GM19351 (cell line): ENCODE results near the gene CCR2.
"Not testable (repeated sequence)": the region's sequence is repeated elsewhere in the genome, so short reads cannot be mapped to it uniquely, and the experiment has no call there.

Experiments used
- ATAC-seq: cut with Tn5 transposase; IDR thresholded peaks from one replicate; pipeline ENCODE4 v1.9.1; 2021; ENCODE audit warnings: mild to moderate bottlenecking, moderate library complexity; ENCODE audit not compliant: unreplicated experiment

CCR2 gene

DNA sequence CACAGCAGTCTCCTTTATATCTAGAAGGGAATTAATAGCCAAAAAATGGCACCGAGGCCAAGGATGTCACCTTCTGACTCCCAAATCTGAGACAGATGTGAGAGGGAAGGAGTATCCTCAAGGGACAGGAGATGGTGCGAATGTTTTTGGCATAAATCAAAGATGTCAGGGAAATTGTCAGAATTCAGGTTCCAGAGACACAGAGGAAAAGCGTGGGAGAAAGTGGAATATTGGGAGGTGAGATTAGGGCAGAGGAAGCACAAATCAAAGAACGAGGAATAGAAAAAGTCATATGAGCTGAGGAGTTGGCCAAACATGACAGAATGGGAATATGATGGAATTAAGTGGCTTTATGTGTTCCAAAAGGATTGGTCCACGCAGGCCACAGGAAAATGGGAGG lies 46.9 kb downstream of the CCR2 start:
- no peak for ATAC-seq

DNA sequence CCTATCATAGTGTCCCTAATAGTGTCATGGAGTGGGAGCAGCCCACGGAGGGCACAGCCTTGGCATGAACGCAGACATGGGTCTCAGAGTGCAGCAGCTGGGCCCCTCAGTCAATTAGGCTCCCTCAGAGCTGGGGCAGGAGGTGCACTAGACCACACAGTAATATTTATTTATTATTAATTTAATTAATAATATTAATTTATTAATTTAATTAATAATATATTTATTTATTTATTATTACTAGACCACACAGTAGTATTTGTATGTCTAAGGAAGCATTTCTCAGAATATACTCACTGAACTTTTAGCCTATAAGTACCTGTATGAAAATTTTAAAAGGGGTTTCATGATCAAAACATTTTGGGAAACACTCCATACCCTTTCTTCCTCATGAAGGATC lies 47.7 kb downstream of the CCR2 start:
- no peak for ATAC-seq

DNA sequence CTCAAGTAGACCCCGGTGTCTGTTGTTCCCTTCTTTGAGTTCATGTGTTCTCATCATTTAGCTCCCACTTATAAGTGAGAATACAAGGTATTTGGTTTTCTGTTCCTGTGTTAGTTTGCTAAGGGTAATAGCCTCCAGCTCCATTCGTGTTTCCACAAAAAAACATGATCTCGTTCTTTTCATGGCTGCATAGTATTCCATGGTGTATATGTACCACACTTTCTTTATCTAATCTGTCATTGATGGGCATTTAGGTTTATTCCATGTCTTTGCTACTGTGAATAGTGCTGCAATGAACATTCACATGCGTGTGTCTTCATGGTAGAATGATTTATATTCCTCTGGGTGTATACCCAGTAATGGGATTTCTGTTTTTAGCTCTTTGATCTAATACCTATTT lies 49.0 kb downstream of the CCR2 start:
- ATAC-seq: not testable (repeated sequence)

DNA sequence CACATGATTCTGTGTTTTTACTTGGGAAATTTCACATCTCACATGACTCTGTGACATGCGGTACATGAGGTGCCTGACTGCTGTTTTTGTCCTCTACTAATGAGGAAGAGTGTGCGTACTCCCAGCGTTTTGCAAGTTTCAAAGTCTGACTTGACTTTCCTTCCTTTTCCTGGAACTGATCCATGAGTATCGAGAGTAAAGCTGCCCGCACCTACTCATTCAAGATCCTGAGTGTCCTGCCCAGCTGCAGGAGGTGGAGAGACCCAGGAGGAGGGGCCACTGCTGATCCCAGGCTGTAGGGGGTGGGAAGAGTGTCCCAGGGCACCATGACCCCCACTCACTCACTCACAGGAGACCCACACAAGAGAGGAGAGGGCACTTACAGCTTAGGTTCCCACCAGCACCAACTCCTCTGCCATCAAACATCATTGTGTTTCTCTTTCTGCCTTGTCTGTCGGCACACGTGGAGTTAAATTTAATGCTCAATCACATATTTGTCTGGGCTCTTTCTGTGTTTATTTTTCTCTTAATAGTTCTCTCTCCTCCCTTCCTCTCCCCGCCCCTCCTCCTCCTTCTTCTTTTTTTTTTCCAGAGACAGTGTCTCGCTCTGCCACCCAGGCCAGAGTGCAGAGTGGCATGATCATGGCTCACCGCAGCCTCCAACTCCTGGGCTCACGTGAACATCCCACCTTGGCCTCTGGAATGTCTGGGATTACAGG lies 51.5 kb downstream of the CCR2 start:
- no peak for ATAC-seq

DNA sequence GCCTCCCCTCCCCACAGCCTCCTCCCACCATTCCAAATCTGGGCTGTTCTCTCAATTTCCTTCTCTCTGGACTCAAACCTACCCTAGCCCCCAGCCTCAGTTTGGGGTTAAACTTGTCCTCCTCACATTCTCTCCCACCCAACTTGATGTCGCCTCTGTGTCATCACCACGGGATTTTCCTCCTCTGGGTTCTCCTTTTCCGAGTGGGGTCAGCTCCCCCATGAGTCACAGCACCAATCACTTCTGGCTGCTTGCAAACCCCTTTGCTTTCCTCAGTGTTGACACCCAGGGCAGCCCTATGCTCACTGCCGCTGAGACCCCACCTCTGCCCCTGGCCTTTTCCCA lies 52.5 kb downstream of the CCR2 start:
- ATAC-seq: no peak

DNA sequence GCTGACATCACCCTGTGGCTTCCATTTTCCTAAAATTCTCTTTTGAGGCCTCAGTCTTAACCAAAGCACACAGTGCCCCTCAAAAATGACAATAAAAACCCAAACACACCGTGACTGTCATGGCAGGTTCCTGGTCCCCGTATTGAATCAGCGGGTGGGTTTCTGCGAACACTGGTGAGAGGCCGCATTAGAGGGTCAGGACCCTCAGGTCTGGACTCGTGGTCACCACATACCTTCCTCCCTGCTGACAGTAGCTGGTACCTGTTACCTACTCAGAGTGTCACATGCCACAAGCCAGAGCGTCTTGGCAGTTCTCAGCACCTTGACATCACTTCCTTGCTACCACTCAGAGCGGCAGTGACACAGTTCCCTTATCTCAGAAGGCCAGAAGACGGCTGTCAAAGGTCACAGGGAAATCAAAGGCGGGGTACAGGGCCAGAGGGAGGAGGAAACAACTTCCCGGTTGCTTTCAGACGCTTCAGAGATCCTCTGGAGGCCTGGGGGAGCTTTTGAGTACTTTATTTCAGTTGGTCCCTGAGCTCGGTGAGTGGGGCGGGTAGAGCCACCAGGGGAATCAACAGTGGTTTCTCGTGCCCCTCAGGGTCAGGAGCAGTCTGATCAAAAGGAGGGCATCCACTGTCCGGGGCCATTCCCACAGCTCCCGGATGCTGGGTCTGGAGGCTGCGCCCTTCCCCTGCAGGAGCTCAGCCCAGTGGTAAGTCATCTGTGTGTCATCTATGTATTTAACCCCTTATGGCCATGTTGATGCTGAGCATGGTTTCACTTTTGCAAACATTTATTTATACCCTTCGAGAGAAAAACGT lies 53.1 kb downstream of the CCR2 start, which contains the start of the genes CCR5AS and CCRL2:
CCR5AS (minus strand) TSS at position 279 of the 824 bp plus-strand sequence.
CCRL2 (plus strand) TSS at position 472 of the 824 bp plus-strand sequence. CDS start 821 bp downstream, outside the sequence.
- peak; percentile 64 for ATAC-seq

DNA sequence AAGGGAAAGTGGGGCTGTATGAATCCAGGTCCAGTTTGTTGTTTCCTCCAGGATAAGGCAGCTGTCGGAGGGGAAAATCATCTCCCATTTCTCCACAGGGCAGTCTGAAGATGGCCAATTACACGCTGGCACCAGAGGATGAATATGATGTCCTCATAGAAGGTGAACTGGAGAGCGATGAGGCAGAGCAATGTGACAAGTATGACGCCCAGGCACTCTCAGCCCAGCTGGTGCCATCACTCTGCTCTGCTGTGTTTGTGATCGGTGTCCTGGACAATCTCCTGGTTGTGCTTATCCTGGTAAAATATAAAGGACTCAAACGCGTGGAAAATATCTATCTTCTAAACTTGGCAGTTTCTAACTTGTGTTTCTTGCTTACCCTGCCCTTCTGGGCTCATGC lies 54.1 kb downstream of the CCR2 start:
- no peak for ATAC-seq

DNA sequence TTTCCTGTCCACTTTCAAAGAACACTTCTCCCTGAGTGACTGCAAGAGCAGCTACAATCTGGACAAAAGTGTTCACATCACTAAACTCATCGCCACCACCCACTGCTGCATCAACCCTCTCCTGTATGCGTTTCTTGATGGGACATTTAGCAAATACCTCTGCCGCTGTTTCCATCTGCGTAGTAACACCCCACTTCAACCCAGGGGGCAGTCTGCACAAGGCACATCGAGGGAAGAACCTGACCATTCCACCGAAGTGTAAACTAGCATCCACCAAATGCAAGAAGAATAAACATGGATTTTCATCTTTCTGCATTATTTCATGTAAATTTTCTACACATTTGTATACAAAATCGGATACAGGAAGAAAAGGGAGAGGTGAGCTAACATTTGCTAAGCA lies 54.9 kb downstream of the CCR2 start:
- no peak for ATAC-seq

DNA sequence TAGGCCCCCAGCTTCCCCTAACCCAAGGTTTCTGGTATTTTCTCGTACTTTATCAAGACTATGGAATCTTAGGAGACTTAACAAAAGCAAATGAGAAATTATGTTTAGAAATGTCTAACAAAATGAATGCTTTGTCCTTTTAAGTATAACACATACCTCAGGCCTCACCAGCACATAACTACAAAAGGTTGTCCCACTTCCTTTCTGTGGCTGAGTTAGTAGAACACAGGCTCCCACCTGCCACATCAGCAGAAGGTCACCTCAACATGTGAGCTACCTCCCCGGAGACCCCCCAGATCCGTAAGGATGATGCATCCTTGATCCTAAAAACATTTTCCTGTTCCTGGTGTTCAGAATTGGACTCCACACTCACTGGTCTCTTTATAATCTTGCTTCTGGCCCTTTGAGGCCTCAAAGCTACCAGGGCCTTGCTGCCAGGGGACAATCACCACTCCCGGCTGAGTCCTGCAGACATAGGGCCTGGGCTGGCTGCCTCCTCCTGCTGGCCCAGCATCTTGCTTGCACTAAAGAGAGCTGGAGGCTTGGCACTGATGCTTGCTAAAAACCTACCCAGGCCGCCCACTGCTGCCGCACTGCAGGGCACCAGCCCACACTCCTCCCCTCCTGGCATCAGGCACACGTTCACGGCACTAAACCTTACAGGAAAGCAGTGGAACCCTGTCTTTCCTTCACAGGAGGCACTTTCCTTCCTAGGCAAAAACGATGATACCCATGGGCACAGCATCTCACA lies 56.0 kb downstream of the CCR2 start:
- ATAC-seq: no peak
